K562 (cell line): Measurements from ENCODE around the gene ING4. TPM values are rescaled to one million over a fixed set of nuclear protein-coding genes. Genes with fewer than 3 reads are reported as not detected.

Experiments used
- ELF2 ChIP-seq: fragments of 250-450 bp; sonication (Bioruptor Pico); IDR thresholded peaks from 2 replicates; pipeline ENCODE4 v1.5.0; 2021; ENCODE audit warnings: mild to moderate bottlenecking
- FOSL1 ChIP-seq: fragments of 200-800 bp; sonication (Bioruptor generic); conservative IDR thresholded peaks from 2 replicates; pipeline ENCODE4 v1.6.1; 2016; ENCODE audit warnings: missing genetic modification characterization, missing compliant biosample characterization
- FOXK2 ChIP-seq, 2 experiments: fragments of 450-650 bp; IDR thresholded peaks in 1 of 2; conservative IDR thresholded peaks in 1 of 2; 2 replicates each; pipeline ENCODE4 v1.6.1; 2016; ENCODE audit warnings: low read depth in 2 of 2, mild to moderate bottlenecking in 1 of 2
- MTA1 ChIP-seq: fragments of 450-650 bp; IDR thresholded peaks from 2 replicates; pipeline ENCODE4 v1.6.1; 2017; ENCODE audit warnings: borderline replicate concordance
- NR2C1 ChIP-seq, 2 experiments: fragments of 450-650 bp; IDR thresholded peaks; 2 replicates each; pipeline ENCODE4 v1.6.1; 2017; ENCODE audit warnings: mild to moderate bottlenecking in 2 of 2, antibody characterized with exemption in 1 of 2, inconsistent platforms in 1 of 2, missing compliant biosample characterization in 1 of 2, missing genetic modification characterization in 1 of 2
- POLR2AphosphoS2 ChIP-seq: IDR thresholded peaks from 2 replicates; pipeline ENCODE4 v1.6.1; 2012; ENCODE audit warnings: low read length, improper control_type of control experiment
- POLR2G ChIP-seq: fragments of 200-400 bp; formaldehyde crosslinking; IDR thresholded peaks from 2 replicates; pipeline ENCODE4 v1.6.1; 2017; ENCODE audit warnings: low read depth, mild to moderate bottlenecking, antibody characterized with exemption, low read length, moderate library complexity
- RBM17 ChIP-seq: fragments of 200-400 bp; formaldehyde crosslinking; IDR thresholded peaks from 2 replicates; pipeline ENCODE4 v1.6.1; 2017; ENCODE audit warnings: low read depth, mild to moderate bottlenecking, low read length, borderline replicate concordance
- SIN3A ChIP-seq, 2 experiments: fragments of 150-350 bp in 1 of 2; IDR thresholded peaks; 2 replicates each; pipeline ENCODE4 v1.6.1; 2011 to 2016; ENCODE audit warnings: borderline replicate concordance in 2 of 2, low read depth in 2 of 2, low read length in 2 of 2, mild to moderate bottlenecking in 2 of 2, moderate library complexity in 2 of 2; ENCODE audit not compliant: control insufficient read depth in 1 of 2
- THAP7 ChIP-seq: fragments of 250-450 bp; sonication (Bioruptor Pico); IDR thresholded peaks from 2 replicates; pipeline ENCODE4 v1.5.0; 2021
- TRIM24 ChIP-seq, 2 experiments: fragments of 450-650 bp; IDR thresholded peaks; 2 replicates each; pipeline ENCODE4 v1.6.1; 2016
- XRCC5 ChIP-seq: fragments of 200-400 bp; formaldehyde crosslinking; IDR thresholded peaks from 2 replicates; pipeline ENCODE4 v1.6.1; 2017; ENCODE audit warnings: low read depth, mild to moderate bottlenecking, low read length
- ZNF318 ChIP-seq, 2 experiments: fragments of 450-650 bp; IDR thresholded peaks; 2 replicates each; pipeline ENCODE4 v1.6.1; 2016; ENCODE audit warnings: mild to moderate bottlenecking in 2 of 2, borderline replicate concordance in 1 of 2, low read depth in 1 of 2, moderate library complexity in 1 of 2
- polyA plus RNA-seq, 8 experiments: library from polyadenylated mRNA; depleted of rRNA in 4 of 8; stranded (reverse) in 5 of 8; unstranded in 3 of 8; fragments of >200 nt; fragmentation: Nextera tagmentation in 2 of 8; fragmentation: Illumina TruSeq in 1 of 8; extraction: Ambion mirVana in 2 of 8; extraction: Trizol in 1 of 8; gene quantifications; 2 replicates each; pipeline versions ENCODE4 v1.2.1 to v1.2.3, GENCODE V29; 2011 to 2014; ENCODE audit warnings: inconsistent platforms in 1 of 8, missing spikeins in 1 of 8
- total RNA-seq, 7 experiments: library from RNA; depleted of rRNA in 6 of 7; stranded (reverse); fragments of >200 nt in 6 of 7; fragmentation: Illumina TruSeq in 2 of 7; extraction: Trizol in 2 of 7; gene quantifications; 2 replicates each; pipeline versions ENCODE4 v1.2.1 to v1.2.3, GENCODE V29; 2011 to 2021; ENCODE audit warnings: low replicate concordance in 1 of 7

Gene ING4
- total and polyA plus RNA-seq, 9 of the 15 experiments (the other 6 are each of a cell fraction or from before 2014, with no cell fraction given): 6.6 to 30.2 (median 15.7) TPM

GRCh38 chr12:6662906-6663742 lies at the start of gene ING4 (continued):
- peak in 1 of 2 experiments; percentile 56; a peak in 1 of 4 replicates for TF ChIP-seq ZNF318 (IDR thresholded peaks at IDR 0.05; ENCODE audit: borderline replicate concordance in 1 of 2, low read depth in 1 of 2)
- peak; percentile 95 to 97 for TF ChIP-seq FOXK2 (conservative IDR thresholded peaks at IDR 0.05 in 1 of 2, IDR thresholded peaks at IDR 0.05 in 1 of 2; ENCODE audit: low read depth in 2 of 2)
- TF ChIP-seq NR2C1 (IDR thresholded peaks at IDR 0.05): peak; percentile 96
- TF ChIP-seq NR2C1 (tag; IDR thresholded peaks at IDR 0.05): peak; percentile 98
- TF ChIP-seq MTA1: peak; percentile 99
- TF ChIP-seq POLR2AphosphoS2: no peak
- TF ChIP-seq FOSL1 (tag): peak; percentile 65; the same call in 1 of the 2 replicates
- TF ChIP-seq RBM17: no peak
- TF ChIP-seq THAP7: 0 out of 2 replicates have a peak, but pooled peaks have one; percentile 64
- peak; percentile 54; the same call in 1 of the 2 replicates for TF ChIP-seq POLR2G
- peak; percentile 100 for TF ChIP-seq ELF2 (CRISPR knock-in tag)
- TF ChIP-seq XRCC5: no peak
- peak; percentile 48 to 89; a peak in 3 of 4 replicates for TF ChIP-seq SIN3A (IDR thresholded peaks at IDR 0.05; ENCODE audit: borderline replicate concordance in 2 of 2, control insufficient read depth in 1 of 2, low read depth in 2 of 2, low read length in 2 of 2)
- peak in 1 of 2 experiments; percentile 4; a peak in 2 of 4 replicates for TF ChIP-seq TRIM24 (IDR thresholded peaks at IDR 0.05)
